Choroid plexus epithelial cell (primary cell): ENCODE data around the gene HEXIM1.

ENCODE experiments used
- DNase-seq: peaks from one replicate; pipeline ENCODE4 v3.0.0-alpha.2; 2010; ENCODE audit warnings: low read depth
- H3K4me3 ChIP-seq: 2 replicates; pipeline ENCODE4 v1.5.1; 2011; ENCODE audit warnings: low read depth, mild to moderate bottlenecking, control low read depth, low read length, moderate library complexity
- TF ChIP-seq, protein P1 (sequence below): conservative IDR thresholded peaks from 2 replicates; pipeline ENCODE4 v1.5.1; 2011; ENCODE audit warnings: low read depth, mild to moderate bottlenecking, control low read depth, inconsistent platforms, low read length, moderate library complexity

Gene HEXIM1

DNA sequence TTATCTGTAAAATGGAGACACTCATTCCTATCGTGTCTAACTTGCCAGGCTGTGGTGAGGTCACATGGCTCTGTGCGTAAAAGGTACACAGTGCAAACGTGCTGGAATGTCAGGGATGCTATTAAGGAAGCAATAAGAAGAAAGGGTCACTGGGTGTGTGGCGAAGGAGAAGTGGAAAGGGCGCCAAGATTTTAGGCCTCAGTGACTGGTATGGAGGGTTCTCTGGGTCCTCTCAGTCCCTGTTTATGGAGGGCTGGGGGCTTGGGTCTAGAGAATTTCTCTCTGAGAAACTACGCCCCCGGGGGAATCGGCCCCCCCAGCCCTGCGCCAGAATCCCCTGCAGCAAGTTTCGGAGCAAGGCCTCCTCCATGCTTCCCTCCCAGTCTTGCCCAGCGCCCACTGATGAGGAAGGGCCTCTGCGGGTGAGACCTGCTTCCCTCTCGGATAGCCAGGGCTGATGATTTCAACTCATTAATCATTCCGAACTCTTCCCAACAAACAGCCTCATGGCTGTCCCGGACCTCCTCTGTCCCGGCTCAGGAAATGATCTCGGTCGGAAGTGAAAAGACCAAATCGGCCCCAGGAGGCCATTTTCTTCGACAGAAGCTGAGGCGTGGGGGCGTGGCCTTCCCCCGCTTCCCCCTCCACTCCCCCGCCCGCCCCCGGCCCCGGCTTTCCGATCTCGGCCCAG lies 1.2 kb upstream of the HEXIM1 start:
- DNase-seq: peak; percentile 91
- TF ChIP-seq, protein P1, sequence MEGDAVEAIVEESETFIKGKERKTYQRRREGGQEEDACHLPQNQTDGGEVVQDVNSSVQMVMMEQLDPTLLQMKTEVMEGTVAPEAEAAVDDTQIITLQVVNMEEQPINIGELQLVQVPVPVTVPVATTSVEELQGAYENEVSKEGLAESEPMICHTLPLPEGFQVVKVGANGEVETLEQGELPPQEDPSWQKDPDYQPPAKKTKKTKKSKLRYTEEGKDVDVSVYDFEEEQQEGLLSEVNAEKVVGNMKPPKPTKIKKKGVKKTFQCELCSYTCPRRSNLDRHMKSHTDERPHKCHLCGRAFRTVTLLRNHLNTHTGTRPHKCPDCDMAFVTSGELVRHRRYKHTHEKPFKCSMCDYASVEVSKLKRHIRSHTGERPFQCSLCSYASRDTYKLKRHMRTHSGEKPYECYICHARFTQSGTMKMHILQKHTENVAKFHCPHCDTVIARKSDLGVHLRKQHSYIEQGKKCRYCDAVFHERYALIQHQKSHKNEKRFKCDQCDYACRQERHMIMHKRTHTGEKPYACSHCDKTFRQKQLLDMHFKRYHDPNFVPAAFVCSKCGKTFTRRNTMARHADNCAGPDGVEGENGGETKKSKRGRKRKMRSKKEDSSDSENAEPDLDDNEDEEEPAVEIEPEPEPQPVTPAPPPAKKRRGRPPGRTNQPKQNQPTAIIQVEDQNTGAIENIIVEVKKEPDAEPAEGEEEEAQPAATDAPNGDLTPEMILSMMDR: no peak
- peak overlapping the region; percentile 73 for H3K4me3 ChIP-seq

DNA sequence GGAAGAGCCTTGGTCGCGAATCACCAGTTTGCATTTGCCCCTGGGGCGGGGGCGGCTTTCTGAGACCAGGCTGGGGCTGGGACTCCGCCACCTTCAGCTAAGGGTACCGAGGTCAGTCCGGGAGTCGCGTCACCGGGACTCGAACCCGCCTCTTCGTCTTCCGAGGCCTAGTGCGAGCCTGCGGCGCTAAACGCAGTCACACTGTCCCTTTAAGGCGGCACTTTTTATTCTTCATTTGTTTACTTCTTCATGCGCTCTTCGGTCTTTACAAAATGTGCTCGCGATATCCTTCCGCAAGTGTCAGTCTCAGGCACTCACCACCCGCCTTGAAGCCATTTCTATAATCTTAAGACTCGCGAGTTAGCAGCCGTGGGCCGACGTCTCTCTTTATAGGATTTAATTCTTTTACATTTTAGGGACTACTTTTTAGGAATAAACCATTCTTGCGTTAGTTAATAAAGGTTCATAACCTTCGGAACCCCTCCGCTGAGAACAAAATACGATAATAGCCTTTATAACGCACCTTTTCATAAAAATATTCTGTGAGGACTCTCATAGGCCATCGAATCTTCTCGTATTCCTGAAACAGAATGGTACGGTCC lies 593 bp upstream of the HEXIM1 start:
- TF ChIP-seq, protein P1: peak; percentile 1
- peak; percentile 97 for DNase-seq

DNA sequence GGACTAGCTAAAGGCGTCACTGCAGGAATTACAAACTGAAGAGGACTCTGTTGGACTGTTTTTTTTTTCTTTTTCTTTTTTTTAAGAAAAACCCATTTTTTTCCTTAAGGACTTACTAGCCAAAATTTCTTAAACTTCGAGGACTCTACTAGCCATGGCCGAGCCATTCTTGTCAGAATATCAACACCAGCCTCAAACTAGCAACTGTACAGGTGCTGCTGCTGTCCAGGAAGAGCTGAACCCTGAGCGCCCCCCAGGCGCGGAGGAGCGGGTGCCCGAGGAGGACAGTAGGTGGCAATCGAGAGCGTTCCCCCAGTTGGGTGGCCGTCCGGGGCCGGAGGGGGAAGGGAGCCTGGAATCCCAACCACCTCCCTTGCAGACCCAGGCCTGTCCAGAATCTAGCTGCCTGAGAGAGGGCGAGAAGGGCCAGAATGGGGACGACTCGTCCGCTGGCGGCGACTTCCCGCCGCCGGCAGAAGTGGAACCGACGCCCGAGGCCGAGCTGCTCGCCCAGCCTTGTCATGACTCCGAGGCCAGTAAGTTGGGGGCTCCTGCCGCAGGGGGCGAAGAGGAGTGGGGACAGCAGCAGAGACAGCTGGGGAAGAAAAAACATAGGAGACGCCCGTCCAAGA lies 878 bp downstream of the HEXIM1 start:
- TF ChIP-seq, protein P1: peak; percentile 87
- H3K4me3 ChIP-seq: peak overlapping the region; percentile 68
- DNase-seq: peak; percentile 86

More for the DNA sequence above, 593 bp upstream of the HEXIM1 start:
- peak overlapping the region; percentile 73 for H3K4me3 ChIP-seq

DNA sequence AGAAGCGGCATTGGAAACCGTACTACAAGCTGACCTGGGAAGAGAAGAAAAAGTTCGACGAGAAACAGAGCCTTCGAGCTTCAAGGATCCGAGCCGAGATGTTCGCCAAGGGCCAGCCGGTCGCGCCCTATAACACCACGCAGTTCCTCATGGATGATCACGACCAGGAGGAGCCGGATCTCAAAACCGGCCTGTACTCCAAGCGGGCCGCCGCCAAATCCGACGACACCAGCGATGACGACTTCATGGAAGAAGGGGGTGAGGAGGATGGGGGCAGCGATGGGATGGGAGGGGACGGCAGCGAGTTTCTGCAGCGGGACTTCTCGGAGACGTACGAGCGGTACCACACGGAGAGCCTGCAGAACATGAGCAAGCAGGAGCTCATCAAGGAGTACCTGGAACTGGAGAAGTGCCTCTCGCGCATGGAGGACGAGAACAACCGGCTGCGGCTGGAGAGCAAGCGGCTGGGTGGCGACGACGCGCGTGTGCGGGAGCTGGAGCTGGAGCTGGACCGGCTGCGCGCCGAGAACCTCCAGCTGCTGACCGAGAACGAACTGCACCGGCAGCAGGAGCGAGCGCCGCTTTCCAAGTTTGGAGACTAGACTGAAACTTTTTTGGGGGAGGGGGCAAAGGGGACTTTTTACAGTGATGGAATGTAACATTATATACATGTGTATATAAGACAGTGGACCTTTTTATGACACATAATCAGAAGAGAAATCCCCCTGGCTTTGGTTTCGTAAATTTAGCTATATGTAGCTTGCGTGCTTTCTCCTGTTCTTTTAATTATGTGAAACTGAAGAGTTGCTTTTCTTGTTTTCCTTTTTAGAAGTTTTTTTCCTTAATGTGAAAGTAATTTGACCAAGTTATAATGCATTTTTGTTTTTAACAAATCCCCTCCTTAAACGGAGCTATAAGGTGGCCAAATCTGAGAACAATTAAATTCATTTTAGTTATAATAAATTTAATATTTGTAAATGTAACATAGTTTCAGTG lies 1.7 kb downstream of the HEXIM1 start:
- peak overlapping the region; percentile 68 for H3K4me3 ChIP-seq
- TF ChIP-seq, protein P1: no peak
- peak; percentile 70 for DNase-seq

DNA sequence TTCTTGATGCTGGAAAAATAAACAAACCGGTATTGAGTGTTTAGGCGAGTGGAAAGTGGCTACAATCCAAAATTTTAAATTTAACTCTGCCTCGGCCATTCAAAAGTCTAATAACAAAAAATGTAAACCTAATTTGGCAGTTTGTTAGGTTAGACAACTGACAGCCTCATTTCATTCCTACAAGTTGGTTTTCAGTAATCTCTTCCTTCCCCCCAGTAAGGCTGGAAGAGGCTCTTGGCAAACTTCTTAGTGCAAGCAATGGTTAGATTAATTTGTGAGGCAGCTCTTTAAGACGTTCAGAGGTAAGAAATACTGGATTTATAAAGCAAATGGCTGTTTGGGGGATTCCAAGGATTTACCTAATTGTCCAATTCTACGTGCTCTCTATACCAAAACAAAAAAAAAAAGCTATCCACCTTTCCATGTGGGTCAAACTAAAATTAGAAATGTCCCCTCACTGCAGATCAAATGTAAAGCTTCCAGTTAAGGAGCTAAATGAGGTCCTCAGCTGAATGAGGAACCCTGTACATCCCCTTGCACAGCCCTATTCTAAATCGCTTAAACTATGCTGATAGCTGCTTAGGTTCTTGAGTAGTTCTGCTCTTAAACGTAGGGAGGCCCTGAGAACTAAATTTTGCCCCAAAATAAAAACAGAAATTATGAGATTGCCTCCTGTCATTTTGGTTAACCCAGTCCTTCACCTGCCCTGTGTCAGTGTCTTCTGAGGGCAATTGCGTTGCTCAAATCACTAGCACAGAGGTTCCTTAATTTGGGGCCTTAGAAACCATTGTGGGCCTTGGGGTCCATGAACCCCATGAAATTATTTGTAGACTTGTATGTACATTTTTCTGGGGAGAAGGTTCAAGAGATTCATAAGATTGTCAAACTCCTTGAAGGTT lies 2.9 kb downstream of the HEXIM1 start:
- DNase-seq: no peak
- TF ChIP-seq, protein P1: no peak
- peak overlapping the region; percentile 68 for H3K4me3 ChIP-seq

DNA sequence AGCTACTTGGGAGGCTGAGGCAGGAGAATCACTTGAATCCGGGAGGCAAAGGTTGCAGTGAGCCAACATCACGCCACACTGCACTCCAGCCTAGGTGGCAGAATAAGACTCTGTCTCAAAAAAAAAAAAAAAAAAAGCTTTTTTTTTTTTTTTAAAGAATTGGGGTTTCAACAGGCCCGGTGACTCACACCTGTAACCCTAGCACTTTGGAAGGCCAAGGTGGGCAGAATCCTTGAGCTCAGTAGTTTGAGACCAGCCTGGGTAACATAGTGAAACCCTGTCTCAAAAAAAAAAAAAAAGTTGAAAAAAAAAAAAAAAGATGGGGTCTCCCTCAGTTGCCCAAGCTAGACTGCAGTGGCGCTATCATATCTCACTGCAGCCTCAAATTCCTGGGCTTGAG lies 6.8 kb downstream of the HEXIM1 start:
- H3K4me3 ChIP-seq: no peak overlapping the region
- DNase-seq: no peak
- TF ChIP-seq, protein P1: no peak
